ENCODE results near the gene ALG14.
"Not testable (repeated sequence)": the region's sequence is repeated elsewhere in the genome, so short reads cannot be mapped to it uniquely, and the experiment has no call there.

DNA sequence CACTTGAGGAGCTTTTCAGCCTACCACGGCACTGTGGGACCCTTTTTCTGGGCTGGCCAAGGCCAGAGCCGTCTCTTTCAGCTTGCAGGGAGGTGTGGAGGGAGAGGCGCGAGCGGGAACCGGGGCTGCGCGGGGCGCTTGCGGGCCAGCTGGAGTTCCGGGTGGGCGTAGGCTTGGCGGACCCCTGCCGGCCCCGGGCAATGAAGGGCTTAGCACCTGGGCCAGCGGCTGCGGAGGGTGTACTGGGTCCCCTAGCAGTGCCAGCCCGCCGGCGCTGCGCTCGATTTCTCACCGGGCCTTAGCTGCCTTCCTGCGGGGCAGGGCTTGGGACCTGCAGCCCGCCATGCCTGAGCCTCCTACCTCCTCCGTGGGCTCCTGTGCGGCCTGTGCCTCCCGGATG, 18.5 kb upstream of the ALG14 start:
- TF ChIP-seq, protein P1, sequence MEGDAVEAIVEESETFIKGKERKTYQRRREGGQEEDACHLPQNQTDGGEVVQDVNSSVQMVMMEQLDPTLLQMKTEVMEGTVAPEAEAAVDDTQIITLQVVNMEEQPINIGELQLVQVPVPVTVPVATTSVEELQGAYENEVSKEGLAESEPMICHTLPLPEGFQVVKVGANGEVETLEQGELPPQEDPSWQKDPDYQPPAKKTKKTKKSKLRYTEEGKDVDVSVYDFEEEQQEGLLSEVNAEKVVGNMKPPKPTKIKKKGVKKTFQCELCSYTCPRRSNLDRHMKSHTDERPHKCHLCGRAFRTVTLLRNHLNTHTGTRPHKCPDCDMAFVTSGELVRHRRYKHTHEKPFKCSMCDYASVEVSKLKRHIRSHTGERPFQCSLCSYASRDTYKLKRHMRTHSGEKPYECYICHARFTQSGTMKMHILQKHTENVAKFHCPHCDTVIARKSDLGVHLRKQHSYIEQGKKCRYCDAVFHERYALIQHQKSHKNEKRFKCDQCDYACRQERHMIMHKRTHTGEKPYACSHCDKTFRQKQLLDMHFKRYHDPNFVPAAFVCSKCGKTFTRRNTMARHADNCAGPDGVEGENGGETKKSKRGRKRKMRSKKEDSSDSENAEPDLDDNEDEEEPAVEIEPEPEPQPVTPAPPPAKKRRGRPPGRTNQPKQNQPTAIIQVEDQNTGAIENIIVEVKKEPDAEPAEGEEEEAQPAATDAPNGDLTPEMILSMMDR (IDR thresholded peaks at IDR 0.05), result not testable (repeated sequence)
- TF ChIP-seq EZH2phosphoT487, EZH2 (IDR thresholded peaks at IDR 0.05): not testable (repeated sequence)

Measured in neural progenitor cell (in vitro differentiated cells).